ENCODE data around the gene SLC9A3.

DNA sequence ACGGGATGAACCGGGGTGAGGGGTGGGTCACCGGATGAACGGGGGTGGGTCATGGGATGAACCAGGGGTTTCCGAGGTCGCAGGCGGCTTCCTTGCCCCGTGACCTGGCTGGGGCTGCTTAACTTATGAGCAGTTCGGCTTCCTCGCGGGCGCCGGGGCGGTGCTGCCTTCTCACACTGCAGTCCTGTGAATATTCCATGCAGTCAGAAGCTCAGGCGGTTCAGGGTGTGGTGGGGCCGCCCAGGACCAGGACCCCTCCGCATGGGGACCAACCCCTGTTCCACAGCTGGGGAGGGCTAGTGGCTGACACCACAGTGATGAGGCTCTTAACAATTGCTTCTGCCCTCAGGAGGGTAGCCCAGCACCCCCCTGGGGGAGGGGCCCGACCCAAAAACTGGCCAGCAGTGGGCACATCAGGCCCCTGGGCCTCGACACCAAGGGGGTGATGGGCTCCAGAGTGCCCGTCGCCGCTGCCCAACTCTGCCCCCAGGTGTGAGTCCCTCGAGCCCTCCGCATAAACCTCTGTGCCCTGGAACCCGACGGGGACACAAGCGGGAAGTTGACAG, 30.9 kb upstream of the SLC9A3 start:
- TF ChIP-seq, protein P1, sequence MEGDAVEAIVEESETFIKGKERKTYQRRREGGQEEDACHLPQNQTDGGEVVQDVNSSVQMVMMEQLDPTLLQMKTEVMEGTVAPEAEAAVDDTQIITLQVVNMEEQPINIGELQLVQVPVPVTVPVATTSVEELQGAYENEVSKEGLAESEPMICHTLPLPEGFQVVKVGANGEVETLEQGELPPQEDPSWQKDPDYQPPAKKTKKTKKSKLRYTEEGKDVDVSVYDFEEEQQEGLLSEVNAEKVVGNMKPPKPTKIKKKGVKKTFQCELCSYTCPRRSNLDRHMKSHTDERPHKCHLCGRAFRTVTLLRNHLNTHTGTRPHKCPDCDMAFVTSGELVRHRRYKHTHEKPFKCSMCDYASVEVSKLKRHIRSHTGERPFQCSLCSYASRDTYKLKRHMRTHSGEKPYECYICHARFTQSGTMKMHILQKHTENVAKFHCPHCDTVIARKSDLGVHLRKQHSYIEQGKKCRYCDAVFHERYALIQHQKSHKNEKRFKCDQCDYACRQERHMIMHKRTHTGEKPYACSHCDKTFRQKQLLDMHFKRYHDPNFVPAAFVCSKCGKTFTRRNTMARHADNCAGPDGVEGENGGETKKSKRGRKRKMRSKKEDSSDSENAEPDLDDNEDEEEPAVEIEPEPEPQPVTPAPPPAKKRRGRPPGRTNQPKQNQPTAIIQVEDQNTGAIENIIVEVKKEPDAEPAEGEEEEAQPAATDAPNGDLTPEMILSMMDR (IDR thresholded peaks at IDR 0.05): no peak
- TF ChIP-seq POLR2AphosphoS5 (IDR thresholded peaks at IDR 0.05) (no peak), POLR2A (IDR thresholded peaks at IDR 0.05) (no peak)

Measured in prostate gland (tissue), 2 donors.